T-cell (primary cell): ENCODE measurements around the gene FAM163B. TPM values are rescaled to one million over a fixed set of nuclear protein-coding genes. Genes with fewer than 3 reads are reported as not detected.
A peak's percentile ranks its signal among the peaks of the same experiment; 100 is the strongest.

ENCODE experiments used
- ATAC-seq, 4 experiments: fragments of 200-7000 bp in 3 of 4; fragments of 150-1000 bp in 1 of 4; cut with Tn5 transposase; replicated peaks in 1 of 4; 1 replicate in 3 of 4; 2 replicates in 1 of 4; pipeline ENCODE4 v1.10.0; 2021; ENCODE audit warnings: moderate library complexity in 3 of 4, mild to moderate bottlenecking in 2 of 4, moderate number of reproducible peaks in 1 of 4
- CTCF ChIA-PET, 2 donors: fragments of 300-600 bp; sonication (Branson Sonifier 250); formaldehyde crosslinking; loops; one replicate each; lab custom pipeline; 2022; ENCODE audit warnings: antibody characterized with exemption in 2 of 2; lab: Charles Lee
- POLR2A ChIA-PET, 2 donors: fragments of 300-600 bp; sonication (Branson Sonifier 250); formaldehyde crosslinking; loops; one replicate each; lab custom pipeline; 2022; ENCODE audit warnings: antibody characterized with exemption in 2 of 2; lab: Charles Lee
- DNase-seq, 35 experiments: peaks; one replicate each; pipeline versions ENCODE4 v3.0.0 to v3.0.0-alpha.2; 2013 to 2023
- H3K27ac ChIP-seq: one replicate; pipeline ENCODE4 v1.5.1; 2013; ENCODE audit warnings: low read length
- H3K27me3 ChIP-seq, 2 experiments: replicated peaks in 1 of 2; 1 replicate in 1 of 2; 2 replicates in 1 of 2; pipeline versions ENCODE4 v1.6.1 to v1.7.0; 2013; ENCODE audit warnings: low read length in 1 of 2, mixed read lengths in 1 of 2; ENCODE audit not compliant: control insufficient read depth in 2 of 2, insufficient read depth in 2 of 2; ENCODE audit errors: extremely low read depth in 1 of 2
- H3K36me3 ChIP-seq, 2 donors: 1 replicate in 1 of 2; 2 replicates in 1 of 2; pipeline versions ENCODE4 v1.6.1 to v1.7.0; 2013; ENCODE audit warnings: low read length in 1 of 2; ENCODE audit not compliant: control insufficient read depth in 2 of 2, insufficient read depth in 1 of 2; ENCODE audit errors: extremely low read depth in 1 of 2
- H3K4me1 ChIP-seq, 2 experiments: 1 replicate in 1 of 2; 2 replicates in 1 of 2; pipeline versions ENCODE4 v1.6.1 to v1.7.0; 2013; ENCODE audit warnings: low read length in 2 of 2, mixed read lengths in 1 of 2; ENCODE audit not compliant: insufficient read depth in 2 of 2, control insufficient read depth in 1 of 2; ENCODE audit errors: extremely low read depth in 1 of 2
- H3K4me3 ChIP-seq, 2 donors: 1 replicate in 1 of 2; 2 replicates in 1 of 2; pipeline versions ENCODE4 v1.5.1 to v1.7.0; 2013; ENCODE audit warnings: mild to moderate bottlenecking in 2 of 2, low read length in 1 of 2, moderate library complexity in 1 of 2; ENCODE audit not compliant: control insufficient read depth in 1 of 2; ENCODE audit errors: extremely low read depth in 1 of 2
- H3K9me3 ChIP-seq: 2 replicates; pipeline ENCODE4 v1.7.0; 2013
- H3K27ac Mint-ChIP-seq, 2 donors: one replicate each; pipeline ENCODE4 v1.8.0; 2020 to 2021; ENCODE audit warnings: mild to moderate bottlenecking in 2 of 2, mixed read lengths in 2 of 2
- H3K27me3 Mint-ChIP-seq, 2 donors: one replicate each; pipeline ENCODE4 v1.8.0; 2021 to 2022; ENCODE audit warnings: mixed read lengths in 2 of 2
- H3K36me3 Mint-ChIP-seq: one replicate; pipeline ENCODE4 v1.8.0; 2021; ENCODE audit warnings: mixed read lengths
- H3K4me1 Mint-ChIP-seq, 3 donors: one replicate each; pipeline ENCODE4 v1.8.0; 2020 to 2022; ENCODE audit warnings: mixed read lengths in 3 of 3, mild to moderate bottlenecking in 1 of 3
- H3K4me3 Mint-ChIP-seq, 3 donors: one replicate each; pipeline ENCODE4 v1.8.0; 2020 to 2022; ENCODE audit warnings: mild to moderate bottlenecking in 3 of 3, mixed read lengths in 3 of 3, moderate library complexity in 3 of 3
- H3K9me3 Mint-ChIP-seq, 3 donors: one replicate each; pipeline ENCODE4 v1.8.0; 2020 to 2022; ENCODE audit warnings: mixed read lengths in 3 of 3
- WGBS: methylation state at CpG from one replicate; pipeline ENCODE4 v1.1.5; 2013; ENCODE audit warnings: missing lambda C conversion rate; ENCODE audit not compliant: insufficient coverage; 5-methylcytosine and 5-hydroxymethylcytosine counted together
- total RNA-seq, 35 experiments: library from RNA in 6 of 35; stranded (reverse) in 6 of 35; fragments of 120-200 nt in 1 of 35; gene quantifications; one replicate each; pipeline versions ENCODE4 v1.2.1 to v1.2.4 and lab custom pipeline; 2013 to 2026

The FAM163B gene
- total RNA-seq, 5 donors from 2014 or later (not counting 1 experiment from before 2014, with no cell fraction given), result not detected

DNA sequence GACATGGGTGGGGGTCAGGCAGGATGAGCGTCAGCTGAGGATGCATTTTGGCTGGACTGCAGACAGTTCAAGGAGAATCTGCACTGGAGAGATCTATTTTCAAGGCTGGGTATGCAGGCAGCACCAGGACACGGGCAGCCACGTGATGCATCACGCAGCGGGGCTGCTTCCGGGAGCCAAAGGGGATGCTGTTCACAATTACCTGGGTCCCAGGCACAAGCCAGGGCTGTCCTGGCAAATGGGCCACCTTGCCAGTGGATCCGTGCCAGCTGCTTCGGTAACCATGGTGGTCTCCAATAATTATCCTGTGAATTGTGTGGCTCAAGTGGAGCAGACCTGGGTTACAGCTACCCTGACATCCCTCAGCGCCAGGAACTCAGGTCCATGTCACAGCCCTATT is 44.4 kb upstream of the FAM163B start:
- Mint-ChIP-seq H3K36me3 (no peaks in the 10 kb centered on the region), H3K27ac (no peak overlapping the region), H3K4me1 (peaks cover 26 to 30% (median 29%) of the 10 kb centered on the region in 3 donors), H3K9me3 (no peaks in the 10 kb centered on the region), H3K4me3 (no peak overlapping the region), H3K27me3 (peaks cover 7 to 63% of the 10 kb centered on the region in 2 donors)
- H3K27ac ChIP-seq, result no peak overlapping the region
- ATAC-seq (no peak), DNase-seq (no peak)
- H3K27me3 ChIP-seq, result peaks cover 0 to 86% of the 10 kb centered on the region in 2 experiments
- ChIA-PET CTCF (no interaction called here), POLR2A (no interaction called here)
- H3K4me3 ChIP-seq, result no peak overlapping the region
- no peaks in the 10 kb centered on the region for H3K9me3 ChIP-seq
- H3K4me1 ChIP-seq, result peaks cover 25 to 38% of the 10 kb centered on the region in 2 experiments
- no peaks in the 10 kb centered on the region for H3K36me3 ChIP-seq
- WGBS, result 85% methylated on average over 6 of the region's 9 CpGs

- no peaks in the 10 kb centered on the region for H3K9me3 Mint-ChIP-seq
- no peak overlapping the region for H3K27ac Mint-ChIP-seq
- no peak overlapping the region for H3K4me3 Mint-ChIP-seq
- CTCF ChIA-PET, result interaction anchor here in 1 of 2 donors (0.7 kb wide), 1 partner anchor 61 kb away, joined by 3 read pairs; no protein-coding TSS in a partner anchor
- H3K4me1 Mint-ChIP-seq, result peaks cover 2 to 9% (median 7%) of the 10 kb centered on the region in 3 donors
- Histone ChIP-seq H3K4me1 (peaks cover 0 to 12% of the 10 kb centered on the region in 2 experiments), H3K9me3 (no peaks in the 10 kb centered on the region), H3K27ac (no peak overlapping the region), H3K4me3 (no peak overlapping the region), H3K36me3 (no peaks in the 10 kb centered on the region), H3K27me3 (peaks cover 0 to 57% of the 10 kb centered on the region in 2 experiments)
- peaks cover 4 to 37% of the 10 kb centered on the region in 2 donors for H3K27me3 Mint-ChIP-seq
- no peak for ATAC-seq
- no peaks in the 10 kb centered on the region for H3K36me3 Mint-ChIP-seq
- DNase-seq, result no peak
- 83% methylated on average over 12 of the region's 12 CpGs for WGBS
- POLR2A ChIA-PET, result no interaction called here
Measured at GRCh38 chr9:133650026-133650425, 40.8 kb upstream of the FAM163B start.

GRCh38 chr9:133649194-133649593 is 40.0 kb upstream of the FAM163B start:
- Mint-ChIP-seq H3K27me3 (peaks cover 4 to 31% of the 10 kb centered on the region in 2 donors), H3K4me1 (peaks cover 2 to 9% (median 4%) of the 10 kb centered on the region in 3 donors), H3K9me3 (no peaks in the 10 kb centered on the region), H3K27ac (no peak overlapping the region), H3K36me3 (no peaks in the 10 kb centered on the region), H3K4me3 (no peak overlapping the region)
- no peaks in the 10 kb centered on the region for H3K9me3 ChIP-seq
- ATAC-seq, result no peak
- no peak overlapping the region for H3K27ac ChIP-seq
- WGBS, result 94% methylated on average over 4 of the region's 7 CpGs
- peaks cover 0 to 9% of the 10 kb centered on the region in 2 experiments for H3K4me1 ChIP-seq
- ChIA-PET POLR2A (no interaction called here), CTCF (no interaction called here)
- peaks cover 0 to 51% of the 10 kb centered on the region in 2 experiments for H3K27me3 ChIP-seq
- no peaks in the 10 kb centered on the region for H3K36me3 ChIP-seq
- no peak for DNase-seq
- no peak overlapping the region for H3K4me3 ChIP-seq

- POLR2A ChIA-PET, result no interaction called here
- H3K27ac Mint-ChIP-seq, result no peak overlapping the region
- DNase-seq (no peak), ATAC-seq (no peak)
- H3K27me3 ChIP-seq, result peaks cover 0 to 44% of the 10 kb centered on the region in 2 experiments
- no peaks in the 10 kb centered on the region for H3K36me3 Mint-ChIP-seq
- CTCF ChIA-PET, result no interaction called here
- no peak overlapping the region for H3K4me3 ChIP-seq
- peak overlapping the region in 1 of 3 donors; percentile 7 for H3K4me3 Mint-ChIP-seq
- H3K27me3 Mint-ChIP-seq, result peaks cover 0 to 22% of the 10 kb centered on the region in 2 donors
- peaks cover 0 to 9% of the 10 kb centered on the region in 2 experiments for H3K4me1 ChIP-seq
- H3K27ac ChIP-seq, result no peak overlapping the region
- no peaks in the 10 kb centered on the region for H3K9me3 ChIP-seq
- H3K36me3 ChIP-seq, result no peaks in the 10 kb centered on the region
- no peaks in the 10 kb centered on the region for H3K9me3 Mint-ChIP-seq
- WGBS, result 84% methylated on average over 17 of the region's 25 CpGs
- H3K4me1 Mint-ChIP-seq, result peaks cover 0 to 9% (median 4%) of the 10 kb centered on the region in 3 donors
Measured at GRCh38 chr9:133647765-133648469, 38.7 kb upstream of the FAM163B start.

GRCh38 chr9:133647148-133647547 is 38.0 kb upstream of the FAM163B start:
- ATAC-seq (peak in 3 of 4 experiments; percentile 13 to 91 (median 52)), DNase-seq (peak in 9 of 35 experiments; percentile 6 to 40 (median 20))
- Mint-ChIP-seq H3K9me3 (no peaks in the 10 kb centered on the region), H3K36me3 (no peaks in the 10 kb centered on the region), H3K27me3 (peaks cover 0 to 15% of the 10 kb centered on the region in 2 donors), H3K27ac (no peak overlapping the region), H3K4me3 (peak overlapping the region in 1 of 3 donors; percentile 7), H3K4me1 (peaks cover 0 to 9% (median 4%) of the 10 kb centered on the region in 3 donors)
- ChIA-PET CTCF (no interaction called here), POLR2A (no interaction called here)
- H3K9me3 ChIP-seq, result no peaks in the 10 kb centered on the region
- H3K36me3 ChIP-seq, result no peaks in the 10 kb centered on the region
- H3K27ac ChIP-seq, result no peak overlapping the region
- peaks cover 0 to 9% of the 10 kb centered on the region in 2 experiments for H3K4me1 ChIP-seq
- H3K27me3 ChIP-seq, result peaks cover 0 to 41% of the 10 kb centered on the region in 2 experiments
- no peak overlapping the region for H3K4me3 ChIP-seq
- WGBS, result 38% methylated on average over 6 of the region's 7 CpGs

- ChIA-PET CTCF (no interaction called here), POLR2A (no interaction called here)
- no peak for DNase-seq
- no peaks in the 10 kb centered on the region for H3K36me3 Mint-ChIP-seq
- no peak for ATAC-seq
- H3K4me1 ChIP-seq, result peaks cover 0 to 9% of the 10 kb centered on the region in 2 experiments
- no peak overlapping the region for H3K4me3 ChIP-seq
- H3K27ac Mint-ChIP-seq, result no peak overlapping the region
- peaks cover 0 to 40% of the 10 kb centered on the region in 2 experiments for H3K27me3 ChIP-seq
- H3K9me3 Mint-ChIP-seq, result no peaks in the 10 kb centered on the region
- peaks cover 0 to 9% (median 4%) of the 10 kb centered on the region in 3 donors for H3K4me1 Mint-ChIP-seq
- no peak overlapping the region for H3K4me3 Mint-ChIP-seq
- H3K27me3 Mint-ChIP-seq, result peaks cover 0 to 8% of the 10 kb centered on the region in 2 donors
- no peak overlapping the region for H3K27ac ChIP-seq
- no peaks in the 10 kb centered on the region for H3K36me3 ChIP-seq
- 58% methylated on average over 7 of the region's 10 CpGs for WGBS
- H3K9me3 ChIP-seq, result no peaks in the 10 kb centered on the region
Measured at GRCh38 chr9:133645021-133645765, 36.0 kb upstream of the FAM163B start.
